Epithelial cell of esophagus (primary cell): ENCODE data around the gene EYA4.
A peak's percentile ranks its signal among the peaks of the same experiment; 100 is the strongest.

ENCODE experiments used
- DNase-seq: peaks from one replicate; pipeline ENCODE4 v3.0.0; 2010; ENCODE audit warnings: low read depth
- H3K4me3 ChIP-seq: 2 replicates; pipeline ENCODE4 v1.5.1; 2011; ENCODE audit warnings: mild to moderate bottlenecking, low read length, control low read depth
- CTCF ChIP-seq: IDR thresholded peaks from 2 replicates; pipeline ENCODE4 v1.5.1; 2011; ENCODE audit warnings: low read depth, mild to moderate bottlenecking, low read length, control low read depth, inconsistent platforms; ENCODE audit not compliant: insufficient read depth; ENCODE audit errors: missing control alignments

The EYA4 gene

GRCh38 chr6:133352046-133352445, 110.9 kb downstream of the EYA4 start:
- DNase-seq, result peak; percentile 17
- no peak for TF ChIP-seq CTCF
- no peak overlapping the region for H3K4me3 ChIP-seq

- no peak overlapping the region for H3K4me3 ChIP-seq
- no peak for TF ChIP-seq CTCF
- no peak for DNase-seq
These were observed 111.9 kb downstream of the EYA4 start for GRCh38 chr6:133353061-133353460.

GRCh38 chr6:133355922-133356321, 114.8 kb downstream of the EYA4 start:
- no peak for DNase-seq
- no peak for TF ChIP-seq CTCF
- no peak overlapping the region for H3K4me3 ChIP-seq

GRCh38 chr6:133358574-133359150, 117.5 kb downstream of the EYA4 start:
- no peak for DNase-seq
- TF ChIP-seq CTCF, result no peak
- no peak overlapping the region for H3K4me3 ChIP-seq

GRCh38 chr6:133359256-133359655, 118.1 kb downstream of the EYA4 start:
- TF ChIP-seq CTCF, result no peak
- DNase-seq, result no peak
- no peak overlapping the region for H3K4me3 ChIP-seq

- H3K4me3 ChIP-seq, result no peak overlapping the region
- TF ChIP-seq CTCF, result no peak
- no peak for DNase-seq
These were observed 118.6 kb downstream of the EYA4 start for GRCh38 chr6:133359760-133360159.

GRCh38 chr6:133360194-133360593, 119.0 kb downstream of the EYA4 start:
- no peak for TF ChIP-seq CTCF
- no peak for DNase-seq
- no peak overlapping the region for H3K4me3 ChIP-seq
